H1 (cell line): Measurements from ENCODE around the gene PLA2G1B. TPM values are rescaled to one million over a fixed set of nuclear protein-coding genes. Genes with fewer than 3 reads are reported as not detected.
A peak's percentile ranks its signal among the peaks of the same experiment; 100 is the strongest.

Experiments used
- CTCF ChIA-PET: fragments of 300-600 bp; sonication (Branson Sonifier 250); formaldehyde crosslinking; loops from one replicate; lab custom pipeline; 2021; ENCODE audit not compliant: partially characterized antibody; lab: Charles Lee
- POLR2A ChIA-PET: fragments of 300-600 bp; sonication (Branson Sonifier 250); formaldehyde crosslinking; loops from one replicate; lab custom pipeline; 2021; ENCODE audit warnings: inconsistent platforms; ENCODE audit not compliant: partially characterized antibody; lab: Charles Lee
- DNase-seq, 2 experiments: peaks; one replicate each; pipeline versions ENCODE4 v3.0.0 to v3.0.0-alpha.2; 2010 to 2022; ENCODE audit warnings: low spot score in 2 of 2, low read depth in 1 of 2, mixed read lengths in 1 of 2
- FAIRE-seq: peaks from 2 replicates; lab custom pipeline; 2011; peaks lifted over from hg19 to GRCh38; lab: Jason Lieb, UNC
- H2AFZ ChIP-seq: 2 replicates; pipeline ENCODE4 v1.8.1; 2012; ENCODE audit warnings: low read length, inconsistent platforms
- H2AK5ac ChIP-seq: 2 replicates; pipeline ENCODE4 v1.6.1; 2013; ENCODE audit warnings: low read depth, low read length
- H2BK120ac ChIP-seq: replicated peaks from 2 replicates; pipeline ENCODE3; 2013; ENCODE audit warnings: low read depth, low read length, inconsistent platforms
- H2BK12ac ChIP-seq: 2 replicates; pipeline ENCODE4 v1.6.1; 2013; ENCODE audit warnings: low read depth, low read length
- H2BK15ac ChIP-seq: 2 replicates; pipeline ENCODE4 v1.6.1; 2013; ENCODE audit warnings: low read length
- H2BK20ac ChIP-seq: 2 replicates; pipeline ENCODE4 v1.6.1; 2013; ENCODE audit warnings: low read length
- H2BK5ac ChIP-seq: 2 replicates; pipeline ENCODE4 v1.6.1; 2013; ENCODE audit warnings: low read depth, low read length
- H3K14ac ChIP-seq: 2 replicates; pipeline ENCODE4 v1.6.1; 2013; ENCODE audit warnings: inconsistent platforms; ENCODE audit not compliant: insufficient read length
- H3K18ac ChIP-seq: 2 replicates; pipeline ENCODE4 v1.6.1; 2013; ENCODE audit warnings: low read length; ENCODE audit errors: extremely low read depth
- H3K23ac ChIP-seq: 2 replicates; pipeline ENCODE4 v1.6.1; 2013; ENCODE audit warnings: inconsistent platforms; ENCODE audit not compliant: insufficient read length
- H3K23me2 ChIP-seq: 2 replicates; pipeline ENCODE4 v1.6.1; 2013; ENCODE audit warnings: low read depth, low read length
- H3K27ac ChIP-seq: 2 replicates; pipeline ENCODE4 v1.6.1; 2011; ENCODE audit warnings: low read depth, low read length, inconsistent platforms
- H3K27me3 ChIP-seq, 4 experiments: replicated peaks in 1 of 4; 1 replicate in 1 of 4; 2 replicates in 3 of 4; pipeline versions ENCODE4 v1.6.1 to v1.8.1; 2011 to 2013; ENCODE audit warnings: low read length in 3 of 4, mild to moderate bottlenecking in 3 of 4, inconsistent platforms in 2 of 4, mixed read lengths in 2 of 4, moderate library complexity in 1 of 4; ENCODE audit not compliant: control insufficient read depth in 3 of 4, insufficient read depth in 3 of 4; ENCODE audit errors: extremely low read depth in 1 of 4
- H3K36me3 ChIP-seq, 4 experiments: 2 replicates each; pipeline versions ENCODE4 v1.6.1 to v1.8.1; 2011 to 2013; ENCODE audit warnings: mild to moderate bottlenecking in 4 of 4, low read length in 3 of 4, moderate library complexity in 2 of 4, control low read depth in 1 of 4, inconsistent platforms in 1 of 4; ENCODE audit not compliant: insufficient read depth in 4 of 4, control insufficient read depth in 2 of 4
- H3K4ac ChIP-seq: replicated peaks from 2 replicates; pipeline ENCODE3; 2013; ENCODE audit warnings: low read length, low read depth, mixed read lengths, inconsistent platforms; ENCODE audit not compliant: insufficient read length
- H3K4me1 ChIP-seq, 4 experiments: replicated peaks in 1 of 4; 1 replicate in 1 of 4; 2 replicates in 3 of 4; pipeline versions ENCODE4 v1.6.1 to v1.8.1; 2011 to 2013; ENCODE audit warnings: low read length in 3 of 4, inconsistent platforms in 2 of 4, mixed read lengths in 1 of 4; ENCODE audit not compliant: insufficient read depth in 4 of 4, control insufficient read depth in 3 of 4
- H3K4me2 ChIP-seq, 2 experiments: 2 replicates each; pipeline versions ENCODE4 v1.6.1 to v1.8.1; 2011 to 2013; ENCODE audit warnings: low read depth in 2 of 2, low read length in 2 of 2, control low read depth in 1 of 2, inconsistent platforms in 1 of 2, mild to moderate bottlenecking in 1 of 2; ENCODE audit not compliant: insufficient read depth in 1 of 2
- H3K4me3 ChIP-seq, 4 experiments: fragments of 200-600, 300-600 bp in 1 of 4; sonication (generic), shearing (Covaris generic), sonication (Bioruptor Twin) in 1 of 4; 2 replicates each; pipeline versions ENCODE4 v1.5.1 to v1.8.1; 2011 to 2016; ENCODE audit warnings: low read length in 4 of 4, low read depth in 3 of 4, control low read depth in 2 of 4, inconsistent platforms in 2 of 4, mild to moderate bottlenecking in 2 of 4, mixed read lengths in 1 of 4, moderate library complexity in 1 of 4; ENCODE audit not compliant: insufficient read depth in 2 of 4; ENCODE audit errors: extremely low read depth in 1 of 4
- H3K56ac ChIP-seq: replicated peaks from 2 replicates; pipeline ENCODE3; 2013; ENCODE audit warnings: low read depth, mild to moderate bottlenecking, mixed read lengths, low read length, inconsistent platforms; ENCODE audit not compliant: insufficient read length
- H3K79me1 ChIP-seq: 2 replicates; pipeline ENCODE4 v1.6.1; 2013; ENCODE audit warnings: low read depth, low read length, control low read depth
- H3K79me2 ChIP-seq, 2 experiments: 2 replicates each; pipeline versions ENCODE4 v1.6.1 to v1.8.1; 2012 to 2013; ENCODE audit warnings: low read length in 2 of 2, mild to moderate bottlenecking in 2 of 2, inconsistent platforms in 1 of 2; ENCODE audit not compliant: insufficient read depth in 2 of 2, control insufficient read depth in 1 of 2
- H3K9ac ChIP-seq, 4 experiments: replicated peaks in 1 of 4; 1 replicate in 1 of 4; 2 replicates in 3 of 4; pipeline versions ENCODE4 v1.6.1 to v1.8.1; 2011 to 2013; ENCODE audit warnings: low read depth in 3 of 4, low read length in 3 of 4, control low read depth in 2 of 4, mild to moderate bottlenecking in 2 of 4, moderate library complexity in 2 of 4, inconsistent platforms in 1 of 4; ENCODE audit errors: extremely low read depth in 1 of 4
- H3K9me3 ChIP-seq, 2 experiments: 2 replicates each; pipeline versions ENCODE4 v1.6.1 to v1.8.1; 2012 to 2013; ENCODE audit warnings: mild to moderate bottlenecking in 2 of 2, moderate library complexity in 2 of 2, control low read depth in 1 of 2, inconsistent platforms in 1 of 2, low read depth in 1 of 2, low read length in 1 of 2, mixed read lengths in 1 of 2; ENCODE audit not compliant: insufficient read depth in 2 of 2
- H4K20me1 ChIP-seq, 2 experiments: replicated peaks in 1 of 2; 2 replicates each; pipeline versions ENCODE3 to v1.8.1; 2011 to 2013; ENCODE audit warnings: inconsistent platforms in 2 of 2, low read length in 2 of 2, mild to moderate bottlenecking in 1 of 2; ENCODE audit not compliant: insufficient read depth in 2 of 2, control insufficient read depth in 1 of 2
- H4K5ac ChIP-seq: 2 replicates; pipeline ENCODE4 v1.6.1; 2013; ENCODE audit warnings: low read length, low read depth, mixed read lengths, inconsistent platforms; ENCODE audit not compliant: insufficient read length
- H4K8ac ChIP-seq: 2 replicates; pipeline ENCODE4 v1.8.0; 2013; ENCODE audit warnings: mild to moderate bottlenecking, moderate library complexity, low read length, inconsistent platforms; ENCODE audit not compliant: insufficient read depth; ENCODE audit errors: extremely low read depth
- H4K91ac ChIP-seq: replicated peaks from 2 replicates; pipeline ENCODE3; 2013; ENCODE audit warnings: low read length, mixed read lengths, inconsistent platforms; ENCODE audit not compliant: insufficient read length
- CREB1 ChIP-seq: IDR thresholded peaks from 2 replicates; pipeline ENCODE4 v1.6.1; 2012; ENCODE audit warnings: inconsistent platforms
- EZH2 ChIP-seq: fragments of 200-600 bp; sonication (generic); IDR thresholded peaks from 2 replicates; pipeline ENCODE4 v1.7.1; 2012; ENCODE audit warnings: low read depth, mild to moderate bottlenecking, moderate library complexity, low read length, inconsistent platforms; ENCODE audit not compliant: severe bottlenecking
- SIN3A ChIP-seq, 2 experiments: IDR thresholded peaks in 1 of 2; conservative IDR thresholded peaks in 1 of 2; 2 replicates each; pipeline ENCODE4 v1.6.1; 2011 to 2012; ENCODE audit warnings: low read length in 2 of 2, improper control_type of control experiment in 1 of 2, low read depth in 1 of 2, mild to moderate bottlenecking in 1 of 2
- SIX5 ChIP-seq: IDR thresholded peaks from 2 replicates; pipeline ENCODE4 v1.6.1; 2011; ENCODE audit warnings: mild to moderate bottlenecking, low read depth, low read length
- SP1 ChIP-seq: IDR thresholded peaks from 2 replicates; pipeline ENCODE4 v1.6.1; 2011; ENCODE audit warnings: low read depth, low read length
- SP2 ChIP-seq: IDR thresholded peaks from 2 replicates; pipeline ENCODE4 v1.6.1; 2012; ENCODE audit warnings: mild to moderate bottlenecking, low read length, inconsistent platforms
- WGBS, 2 experiments: shearing (Covaris generic) in 1 of 2; methylation state at CpG; one replicate each; pipeline versions ENCODE4 v1.1.6 to v1.1.7; 2013 to 2015; ENCODE audit warnings: low lambda C conversion rate in 2 of 2, mixed read lengths in 2 of 2, inconsistent platforms in 1 of 2, low coverage in 1 of 2, missing lambda C conversion rate in 1 of 2; ENCODE audit not compliant: insufficient replicate concordance in 2 of 2, insufficient coverage in 1 of 2, insufficient read length in 1 of 2; ENCODE audit errors: extremely low coverage in 1 of 2, missing lambda C conversion rate in 1 of 2; 5-methylcytosine and 5-hydroxymethylcytosine counted together
- polyA plus RNA-seq, 7 experiments: library from polyadenylated mRNA; depleted of rRNA in 3 of 7; stranded (reverse) in 5 of 7; unstranded in 2 of 7; fragments of >200 nt in 5 of 7; fragments of 200-250 nt in 2 of 7; gene quantifications; 1 replicate in 5 of 7; 2 replicates in 1 of 7; 4 replicates in 1 of 7; pipeline versions ENCODE4 v1.2.1 to v1.2.3, GENCODE V29; 2011 to 2013; ENCODE audit warnings: missing spikeins in 2 of 7, mixed read lengths in 2 of 7
- total RNA-seq: library from RNA; stranded (reverse); fragmentation: NEBNext Ultra II Directional; extraction: Animal tissue kit (Norgen Biotek cat#: 25700); gene quantifications from 2 replicates; pipeline ENCODE4 v1.2.1, GENCODE V29; 2021

PLA2G1B gene
- total and polyA plus RNA-seq, 2 of the 8 experiments (the other 6 are each of a cell fraction or from before 2014, with no cell fraction given), result not detected

DNA sequence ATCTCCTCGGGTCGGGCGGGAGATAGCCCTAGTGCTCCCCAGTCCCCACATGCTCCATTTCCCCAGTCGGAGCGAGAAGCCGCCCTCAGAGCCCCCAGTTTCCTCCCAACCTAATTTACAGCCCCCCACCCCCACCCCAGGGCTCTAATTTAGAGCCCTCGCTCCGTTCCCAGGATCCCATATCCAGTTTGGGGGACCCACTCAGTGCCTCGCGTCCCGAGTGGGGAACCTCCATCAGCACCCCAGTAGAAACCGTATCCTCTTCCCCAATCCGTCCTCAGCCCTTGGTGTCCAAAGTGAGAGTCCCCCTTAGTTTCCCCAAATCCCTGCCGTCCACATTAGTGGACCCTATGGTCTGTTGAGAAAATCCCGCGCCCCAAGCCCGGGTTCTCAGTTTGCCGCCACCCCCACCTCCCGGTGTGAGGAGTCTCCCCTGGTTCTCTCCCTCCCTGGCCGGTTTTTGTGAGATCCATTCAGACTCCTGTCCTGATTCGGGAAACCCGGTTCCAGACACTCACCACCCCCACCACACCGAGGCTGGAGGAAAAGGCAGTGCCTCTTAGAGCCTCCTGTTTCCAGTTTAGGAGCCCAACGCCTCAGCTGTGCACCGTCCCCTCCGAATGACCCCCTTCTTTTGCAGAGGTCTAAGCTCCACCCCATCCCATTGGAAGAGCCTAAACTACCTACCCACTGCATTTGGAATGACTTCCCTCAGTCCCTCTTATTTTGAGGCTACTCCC, 42.2 kb upstream of the PLA2G1B start:
- H3K4me2 ChIP-seq, result peak overlapping the region; percentile 86 to 95
- peak overlapping the region; percentile 24 for H3K4ac ChIP-seq
- peak overlapping the region; percentile 81 for H3K18ac ChIP-seq
- H4K20me1 ChIP-seq, result peaks cover 0 to 11% of the 10 kb centered on the region in 2 experiments
- 2% methylated on average over 26 of the region's 26 CpGs; no CpG with 5 or more reads in 1 of the 2 experiments for WGBS, 2 experiments
- TF ChIP-seq CREB1, result no peak
- no peak for TF ChIP-seq EZH2
- no peak for TF ChIP-seq SIN3A (conservative IDR thresholded peaks at IDR 0.05 in 1 of 2, IDR thresholded peaks at IDR 0.05 in 1 of 2; ENCODE audit: low read depth in 1 of 2, low read length in 2 of 2)
- no peak for TF ChIP-seq SIX5
- no peak for TF ChIP-seq SP2
- no peak for TF ChIP-seq SP1
- 0 out of 2 replicates have a peak overlapping the region, but pooled peaks have one; percentile 52 for H2BK5ac ChIP-seq
- no peaks in the 10 kb centered on the region for H3K9me3 ChIP-seq
- FAIRE-seq, result peak; percentile 60
- H4K8ac ChIP-seq, result peak overlapping the region; percentile 40; the same call in 1 of the 2 replicates
- H3K27me3 ChIP-seq, result peaks cover 0 to 8% (median 6%) of the 10 kb centered on the region in 4 experiments; a peak in 4 of 7 replicates
- peak overlapping the region; percentile 47 to 84 (median 69) for H3K4me3 ChIP-seq
- ChIA-PET CTCF (interaction anchor here (0.7 to 2.1 kb wide), 6 partner anchors 9 to 69 kb away, joined by 3 to 8 read pairs (median 4); partner anchors contain the start of gene COX6A1), POLR2A (interaction anchor here (0.8 to 8.1 kb wide), 11 partner anchors 9 to 140 kb away, joined by 3 to 78 read pairs (median 5); partner anchors contain the start of genes RNU4-1 and RNU4-2)
- no peak overlapping the region for H2BK20ac ChIP-seq
- H3K27ac ChIP-seq, result no peak overlapping the region; the same call in 1 of the 2 replicates
- H3K36me3 ChIP-seq, result peaks cover 0 to 11% (median 2%) of the 10 kb centered on the region in 4 experiments; a peak in 3 of 8 replicates
- H3K4me1 ChIP-seq, result peaks cover 14 to 24% (median 18%) of the 10 kb centered on the region in 4 experiments
- no peak overlapping the region for H3K23ac ChIP-seq
- H2BK12ac ChIP-seq, result peak overlapping the region; percentile 42
- 0 out of 2 replicates have a peak overlapping the region, but pooled peaks have one; percentile 61 for H2BK15ac ChIP-seq
- H4K5ac ChIP-seq, result no peak overlapping the region
- no peak overlapping the region for H2AK5ac ChIP-seq
- H4K91ac ChIP-seq, result no peak overlapping the region
- H2AFZ ChIP-seq, result no peak overlapping the region
- no peak overlapping the region for H2BK120ac ChIP-seq
- peak overlapping the region in 3 of 4 experiments; percentile 29 to 65 (median 45); a peak in 3 of 7 replicates for H3K9ac ChIP-seq
- no peak overlapping the region for H3K14ac ChIP-seq
- H3K79me2 ChIP-seq, result peaks cover 0 to 26% of the 10 kb centered on the region in 2 experiments; a peak in 2 of 4 replicates
- DNase-seq, result no peak
- peaks cover 17% of the 10 kb centered on the region for H3K23me2 ChIP-seq
- H3K56ac ChIP-seq, result no peak overlapping the region
- H3K79me1 ChIP-seq, result peaks cover 5% of the 10 kb centered on the region; the same call in 1 of the 2 replicates
